HG02678 (cell line): ENCODE results near the gene SPINK7.

ENCODE experiments used
- ATAC-seq: cut with Tn5 transposase; IDR thresholded peaks from one replicate; pipeline ENCODE4 v1.9.1; 2021; ENCODE audit warnings: mild to moderate bottlenecking, moderate library complexity; ENCODE audit not compliant: unreplicated experiment

Gene SPINK7

DNA sequence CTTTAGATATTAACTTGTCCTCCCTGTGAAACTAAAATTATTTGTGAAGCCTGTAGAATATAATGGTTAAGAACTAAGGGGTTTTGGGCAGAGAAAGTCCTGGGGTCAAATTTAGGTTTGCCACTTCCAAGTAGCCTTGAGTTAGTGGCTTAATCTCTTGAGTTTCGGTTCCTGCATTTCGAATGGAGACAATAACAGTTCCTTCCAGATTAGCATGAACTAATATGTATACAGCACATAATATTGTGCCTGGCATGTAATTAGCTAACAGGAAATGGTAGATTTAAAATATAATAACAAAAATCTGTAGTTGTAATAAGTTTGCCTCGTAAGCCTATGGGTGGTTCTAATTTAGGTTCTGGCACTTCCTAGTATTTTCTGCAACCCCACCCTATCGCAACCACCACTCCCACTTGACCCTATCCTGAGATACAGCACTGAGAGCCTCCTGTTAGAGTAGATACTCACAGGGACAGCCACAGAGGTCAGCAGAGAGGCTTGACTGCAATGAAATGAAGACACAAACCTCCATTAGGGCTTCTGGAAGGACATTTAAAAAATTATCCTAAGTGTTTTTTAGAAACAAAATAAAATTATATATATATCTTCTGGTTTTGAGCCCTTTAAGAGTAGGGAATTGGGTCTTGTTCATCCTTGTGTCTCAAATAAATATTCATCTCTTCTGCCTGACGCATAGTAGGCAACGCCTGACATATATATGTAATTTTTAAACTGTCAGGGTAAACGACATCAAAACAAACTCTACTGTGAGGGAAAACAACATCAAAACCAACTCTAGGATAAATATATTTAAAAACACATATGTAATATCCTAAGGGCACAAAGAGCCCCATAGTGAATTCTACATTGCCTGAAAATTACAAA is 31.6 kb downstream of the SPINK7 start:
- no peak for ATAC-seq

DNA sequence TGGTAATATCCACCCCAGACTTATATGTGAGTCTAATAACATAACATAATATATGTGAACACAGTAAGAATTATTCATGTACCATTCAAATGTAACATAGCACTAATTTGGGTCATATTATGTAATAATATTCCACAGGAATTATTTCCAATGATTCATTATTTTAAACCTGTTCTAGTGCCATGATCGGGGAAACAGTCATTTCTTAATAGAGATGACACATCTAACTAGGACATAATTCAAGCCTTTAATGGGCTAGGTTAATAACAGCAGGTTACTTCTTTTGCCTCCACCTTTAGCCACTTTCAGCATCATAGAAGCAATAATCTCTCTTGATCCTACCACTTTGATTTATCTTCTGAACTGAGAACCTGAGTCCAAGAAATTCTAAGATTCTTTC is 35.5 kb downstream of the SPINK7 start:
- no peak for ATAC-seq

- ATAC-seq = no peak
Measured at GRCh38 chr5:148352696-148353095, 40.5 kb downstream of the SPINK7 start.

GRCh38 chr5:148353634-148354033 is 41.4 kb downstream of the SPINK7 start:
- no peak for ATAC-seq

DNA sequence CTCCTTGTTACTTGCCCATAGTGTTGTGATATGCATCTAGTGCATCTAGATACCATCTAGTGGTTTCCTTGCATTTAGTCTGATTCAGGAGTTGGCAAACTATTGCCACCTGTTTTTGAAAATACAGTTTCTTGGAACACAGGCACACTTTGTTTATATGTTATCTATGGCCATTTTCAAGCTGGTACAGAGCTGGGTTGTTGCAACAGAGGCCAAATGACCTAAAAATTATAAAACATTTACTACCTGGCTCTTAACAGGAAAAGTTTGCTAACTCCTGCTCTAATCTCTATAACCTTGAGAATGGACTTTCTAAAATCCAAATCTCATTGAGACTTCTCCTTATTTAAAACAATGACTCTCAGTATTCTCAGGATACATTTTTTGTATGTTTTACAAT is 52.1 kb downstream of the SPINK7 start:
- ATAC-seq = no peak
